NCI-H1436 (cell line): Measurements from ENCODE around the gene GABRA6.
"Not testable (repeated sequence)": the region's sequence is repeated elsewhere in the genome, so short reads cannot be mapped to it uniquely, and the experiment has no call there.

Experiments used
- DNase-seq: peaks from one replicate; lab custom pipeline; 2025; lab: John Stamatoyannopoulos, UW

GABRA6 gene

GRCh38 chr5:161685461-161685860, at the start of gene GABRA6:
GABRA6 (plus strand) TSS chr5:161685721; CDS start chr5:161685990, 269 bp downstream.
- DNase-seq, result no peak

- no peak for DNase-seq
Observed at GRCh38 chr5:161637591-161637990, 47.9 kb upstream of the GABRA6 start.

DNA sequence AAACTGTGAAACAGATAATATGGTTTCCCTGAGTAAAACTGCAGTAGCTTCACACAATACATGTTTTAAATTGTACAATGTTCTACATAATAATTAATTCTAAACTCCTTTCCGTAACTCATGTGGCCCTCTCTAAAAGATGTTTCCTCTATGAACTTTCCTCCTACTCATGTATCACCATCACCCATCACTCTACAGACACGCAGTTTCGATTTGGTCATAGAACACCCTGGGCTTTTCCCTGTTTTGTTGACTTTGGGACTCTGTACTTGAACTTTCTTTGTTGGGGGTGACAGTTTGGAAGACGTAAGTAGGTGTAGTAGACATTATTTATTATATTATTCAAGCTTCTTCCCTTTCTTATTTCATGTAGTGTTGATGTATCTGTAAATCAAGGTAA, 44.1 kb upstream of the GABRA6 start:
- DNase-seq, result no peak

GRCh38 chr5:161645264-161645663, 40.3 kb upstream of the GABRA6 start:
- DNase-seq, result no peak

GRCh38 chr5:161651926-161652325, 33.6 kb upstream of the GABRA6 start:
- not testable (repeated sequence) for DNase-seq

DNA sequence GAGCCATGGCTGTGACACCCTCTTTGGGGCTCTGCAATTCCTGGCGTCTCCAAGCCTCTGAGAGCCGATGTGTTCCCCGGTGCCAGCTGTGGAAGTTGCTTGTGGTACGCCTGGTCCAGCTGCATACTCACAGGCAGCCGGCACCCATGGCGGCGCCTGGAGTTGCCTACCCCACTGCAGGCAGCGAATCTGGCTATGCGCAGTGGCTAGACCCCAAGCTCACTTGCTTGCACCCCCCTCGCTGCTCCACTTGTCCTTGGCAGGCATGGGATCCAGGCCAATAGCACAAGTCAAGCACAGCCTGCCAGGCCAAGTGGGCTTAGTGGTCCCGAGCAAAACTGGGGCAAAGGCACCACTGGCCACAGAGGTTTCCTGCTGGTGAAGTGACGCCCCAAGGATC, 24.7 kb upstream of the GABRA6 start:
- no peak for DNase-seq

- no peak for DNase-seq
Observed at GRCh38 chr5:161663431-161663830, 22.1 kb upstream of the GABRA6 start.

- no peak for DNase-seq
Observed at GRCh38 chr5:161676103-161676502, 9.4 kb upstream of the GABRA6 start.

- DNase-seq, result no peak
Observed at GRCh38 chr5:161686149-161686548, 628 bp downstream of the GABRA6 start.

GRCh38 chr5:161686881-161687280, 1.4 kb downstream of the GABRA6 start:
- DNase-seq, result no peak

GRCh38 chr5:161687316-161687715, 1.8 kb downstream of the GABRA6 start:
- no peak for DNase-seq

GRCh38 chr5:161691911-161692310, 6.4 kb downstream of the GABRA6 start:
- DNase-seq, result no peak

- DNase-seq, result no peak
Observed at GRCh38 chr5:161697001-161697400, 11.5 kb downstream of the GABRA6 start.

- DNase-seq, result no peak
Observed at GRCh38 chr5:161700065-161700464, 14.5 kb downstream of the GABRA6 start.

DNA sequence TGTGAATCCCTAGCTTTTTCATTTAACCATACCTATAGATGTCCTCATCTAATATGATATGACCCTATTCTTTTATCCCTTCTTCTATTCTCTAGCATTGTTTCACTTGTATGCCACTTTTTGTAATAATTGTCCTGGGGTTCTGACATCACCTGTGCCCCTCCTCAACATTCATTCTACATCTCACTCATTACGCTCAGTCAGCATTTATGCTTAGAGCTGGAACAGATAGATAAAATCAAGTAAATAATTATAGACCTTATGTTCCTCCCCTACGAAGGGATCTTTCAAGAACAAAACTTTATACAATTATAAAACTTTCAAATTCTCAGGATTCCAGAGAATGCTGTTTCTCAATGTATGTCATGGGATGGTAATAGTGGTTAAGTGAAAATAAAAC, 18.0 kb downstream of the GABRA6 start:
- DNase-seq, result no peak

- no peak for DNase-seq
Observed at GRCh38 chr5:161707382-161707781, 21.9 kb downstream of the GABRA6 start.

GRCh38 chr5:161709239-161709638, 23.7 kb downstream of the GABRA6 start:
- no peak for DNase-seq

DNA sequence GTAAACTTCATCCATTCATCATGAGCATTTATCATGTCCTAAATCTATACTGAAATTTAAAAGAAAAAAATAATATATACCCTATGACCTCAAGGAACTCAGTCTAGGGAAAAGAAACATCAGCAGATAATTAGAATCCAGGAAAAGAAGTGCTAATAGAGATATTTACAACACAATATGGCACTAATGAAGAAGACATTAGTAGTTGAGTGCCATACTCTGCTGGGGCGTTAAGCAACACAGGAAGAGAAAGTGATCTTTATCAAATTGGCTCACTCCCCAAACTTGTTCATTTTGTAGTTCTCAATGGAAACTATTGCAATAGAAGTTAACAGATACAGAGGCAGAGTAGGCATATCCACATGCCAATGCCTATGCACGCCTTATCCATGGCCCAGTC, 27.5 kb downstream of the GABRA6 start:
- no peak for DNase-seq

- no peak for DNase-seq
Observed at GRCh38 chr5:161719157-161719556, 33.6 kb downstream of the GABRA6 start.

GRCh38 chr5:161720460-161720859, 34.9 kb downstream of the GABRA6 start:
- DNase-seq, result no peak

- DNase-seq, result no peak
Observed at GRCh38 chr5:161734741-161735140, 49.2 kb downstream of the GABRA6 start.

DNA sequence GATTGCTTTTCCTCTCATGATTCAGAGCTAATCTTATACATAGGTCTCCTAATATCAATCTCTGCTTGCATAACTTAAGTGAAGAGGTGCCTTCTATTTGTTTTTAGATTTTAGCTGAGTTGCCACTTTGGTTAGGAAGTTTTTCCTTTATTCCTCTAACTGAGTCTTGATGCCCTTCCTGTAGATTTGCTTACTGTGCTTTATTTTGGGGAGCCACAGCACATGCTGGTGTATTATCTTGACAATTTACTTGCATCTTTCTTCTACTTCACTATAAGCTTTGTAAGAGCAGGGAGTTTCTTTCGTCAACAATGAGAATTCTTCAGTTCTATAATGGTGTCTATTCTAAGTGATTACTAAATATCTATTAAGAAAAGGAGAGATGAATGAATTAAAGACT, 54.9 kb downstream of the GABRA6 start:
- no peak for DNase-seq

GRCh38 chr5:161744276-161744675, 58.8 kb downstream of the GABRA6 start:
- DNase-seq, result no peak

- DNase-seq, result no peak
Observed at GRCh38 chr5:161745392-161745791, 59.9 kb downstream of the GABRA6 start.

GRCh38 chr5:161751265-161751664, 65.7 kb downstream of the GABRA6 start:
- DNase-seq, result no peak
